HepG2 (cell line): ENCODE results near the gene NNAT. TPM values are rescaled to one million over a fixed set of nuclear protein-coding genes. Genes with fewer than 3 reads are reported as not detected.

Experiments used
- ATAC-seq: fragments of 200-7000 bp; cut with Tn5 transposase; 3 replicates; pipeline ENCODE4 v1.9.1; 2020; ENCODE audit warnings: mild to moderate bottlenecking, moderate library complexity
- BruUV-seq: library from RNA; stranded (reverse); fragments of 400-500 nt; replicated peaks from 2 replicates; lab custom pipeline; 2021; lab: Mats Ljungman, UMichigan
- CTCF ChIA-PET: fragments of 300-600 bp; formaldehyde crosslinking; extraction: SDS; loops from one replicate; lab custom pipeline; 2021; ENCODE audit warnings: low total read pairs, inconsistent platforms, low intra/inter-chr PET ratio; lab: Yijun Ruan, JAX
- POLR2A ChIA-PET: fragments of 350-600 bp; sonication (Branson Sonifier 250); formaldehyde crosslinking; loops from one replicate; lab custom pipeline; 2020; ENCODE audit warnings: antibody characterized with exemption, inconsistent platforms; lab: Yijun Ruan, JAX
- DNase-seq: peaks from one replicate; pipeline ENCODE4 v3.0.0-alpha.2; 2015; ENCODE audit warnings: low spot score
- FAIRE-seq: peaks from 3 replicates; lab custom pipeline; 2011; peaks lifted over from hg19 to GRCh38; lab: Jason Lieb, UNC
- H2AFZ ChIP-seq: one replicate; pipeline ENCODE4 v1.6.1; 2011; ENCODE audit warnings: low read length, inconsistent platforms
- H3K27ac ChIP-seq: fragments of 300-600 bp; 3 replicates; pipeline ENCODE4 v1.8.0; 2011; ENCODE audit warnings: mixed run types, mild to moderate bottlenecking, mixed read lengths, low read length, inconsistent platforms; ENCODE audit not compliant: insufficient read depth; ENCODE audit errors: extremely low read length
- H3K27me3 ChIP-seq, 2 experiments: fragments of 200-600 bp in 1 of 2; 2 replicates in 1 of 2; 3 replicates in 1 of 2; pipeline versions ENCODE4 v1.6.0 to v1.8.0; 2011; ENCODE audit warnings: low read length in 2 of 2, mild to moderate bottlenecking in 2 of 2, moderate library complexity in 2 of 2, inconsistent platforms in 1 of 2; ENCODE audit not compliant: insufficient read depth in 2 of 2, control insufficient read depth in 1 of 2
- H3K36me3 ChIP-seq, 2 experiments: fragments of 200-600 bp in 1 of 2; replicated peaks in 1 of 2; 2 replicates in 1 of 2; 3 replicates in 1 of 2; pipeline versions ENCODE4 v1.5.1 to v1.8.0; 2011; ENCODE audit warnings: low read length in 2 of 2, inconsistent platforms in 1 of 2; ENCODE audit not compliant: insufficient read depth in 2 of 2, control insufficient read depth in 1 of 2
- H3K4me1 ChIP-seq: 2 replicates; pipeline ENCODE4 v1.5.1; 2012; ENCODE audit warnings: low read length, inconsistent platforms; ENCODE audit not compliant: insufficient read depth
- H3K4me2 ChIP-seq: 2 replicates; pipeline ENCODE4 v1.6.0; 2011; ENCODE audit warnings: low read depth, low read length, inconsistent platforms
- H3K4me3 ChIP-seq, 3 experiments: fragments of 200-600 bp in 1 of 3; sonication (generic), shearing (Covaris generic) in 1 of 3; replicated peaks in 1 of 3; 2 replicates each; pipeline ENCODE4 v1.5.1; 2011 to 2016; ENCODE audit warnings: low read length in 3 of 3, inconsistent platforms in 2 of 3, low read depth in 2 of 3, mild to moderate bottlenecking in 2 of 3, control low read depth in 1 of 3, mixed read lengths in 1 of 3; ENCODE audit not compliant: insufficient read depth in 1 of 3
- H3K79me2 ChIP-seq: one replicate; pipeline ENCODE4 v1.6.1; 2011; ENCODE audit warnings: low read length, inconsistent platforms; ENCODE audit not compliant: insufficient read depth
- H3K9ac ChIP-seq: 2 replicates; pipeline ENCODE4 v1.6.0; 2011; ENCODE audit warnings: mild to moderate bottlenecking, low read depth, low read length, inconsistent platforms; ENCODE audit not compliant: insufficient read depth
- H3K9me3 ChIP-seq: 2 replicates; pipeline ENCODE4 v1.5.1; 2012; ENCODE audit warnings: mild to moderate bottlenecking, low read length
- H4K20me1 ChIP-seq: 2 replicates; pipeline ENCODE4 v1.6.0; 2011; ENCODE audit warnings: inconsistent platforms, mild to moderate bottlenecking, low read length, moderate library complexity; ENCODE audit not compliant: insufficient read depth
- AGO2 ChIP-seq: fragments of 200-400 bp; formaldehyde crosslinking; optimal IDR thresholded peaks from 2 replicates; pipeline ENCODE3; 2017; ENCODE audit warnings: mild to moderate bottlenecking, low read depth, low read length, moderate library complexity
- CEBPB ChIP-seq: IDR thresholded peaks from 2 replicates; pipeline ENCODE4 v1.6.1; 2011; ENCODE audit warnings: low read depth, low read length, improper control_type of control experiment, borderline replicate concordance
- FOXM1 ChIP-seq: sonication (generic); formaldehyde crosslinking; IDR thresholded peaks from 2 replicates; pipeline ENCODE4 v1.5.0; 2020; ENCODE audit warnings: missing genetic modification reagents
- SALL2 ChIP-seq: sonication (generic); formaldehyde crosslinking; IDR thresholded peaks from 2 replicates; pipeline ENCODE4 v1.8.1; 2023; ENCODE audit warnings: mild to moderate bottlenecking, missing genetic modification reagents, inconsistent platforms
- SCMH1 ChIP-seq: sonication (generic); formaldehyde crosslinking; IDR thresholded peaks from 2 replicates; pipeline ENCODE4 v1.9.0; 2021; ENCODE audit warnings: missing genetic modification reagents, mild to moderate bottlenecking, borderline replicate concordance
- TOPORS ChIP-seq: sonication (generic); formaldehyde crosslinking; IDR thresholded peaks from 2 replicates; pipeline ENCODE4 v1.8.0; 2023; ENCODE audit warnings: mild to moderate bottlenecking, missing genetic modification reagents
- ZNF335 ChIP-seq: sonication (generic); formaldehyde crosslinking; IDR thresholded peaks from 2 replicates; pipeline ENCODE4 v1.4.0; 2020; ENCODE audit warnings: missing genetic modification reagents
- ZNF530 ChIP-seq: sonication (generic); formaldehyde crosslinking; IDR thresholded peaks from 2 replicates; pipeline ENCODE4 v1.5.0; 2020; ENCODE audit warnings: low read depth, mild to moderate bottlenecking, missing genetic modification reagents
- ZNF563 ChIP-seq: sonication (generic); formaldehyde crosslinking; IDR thresholded peaks from 2 replicates; pipeline ENCODE4 v1.8.0; 2022; ENCODE audit warnings: mild to moderate bottlenecking, moderate library complexity, missing genetic modification reagents
- ZNF878 ChIP-seq: sonication (generic); formaldehyde crosslinking; IDR thresholded peaks from 2 replicates; pipeline ENCODE4 v1.8.1; 2023; ENCODE audit warnings: mild to moderate bottlenecking, missing genetic modification reagents, moderate library complexity
- WGBS: methylation state at CpG from one replicate; pipeline ENCODE4 v1.1.6; 2017; ENCODE audit warnings: low lambda C conversion rate; 5-methylcytosine and 5-hydroxymethylcytosine counted together
- in situ Hi-C: cut with HindIII; loops from 2 replicates; pipeline ENCODE4 v1.10.0; 2017; ENCODE audit warnings: low pct_unique_long_range_greater_than_20kb; ENCODE audit not compliant: extremely low pct_ligation_motif_present
- intact Hi-C: fragments of 100-400 bp; cut with micrococcal nuclease; formaldehyde crosslinking; loops from one replicate; pipeline ENCODE4 v1.10.0; 2022; ENCODE audit not compliant: unreplicated experiment
- polyA plus RNA-seq, 8 experiments: library from polyadenylated mRNA; depleted of rRNA in 3 of 8; stranded (reverse) in 7 of 8; unstranded in 1 of 8; fragments of >200 nt; fragmentation: Illumina TruSeq in 4 of 8; extraction: Trizol in 4 of 8; gene quantifications; 2 replicates each; pipeline versions ENCODE4 v1.2.1 to v1.2.3, GENCODE V29; 2011 to 2016; ENCODE audit warnings: low read depth in 4 of 8, missing spikeins in 1 of 8, mixed read lengths in 1 of 8; ENCODE audit not compliant: insufficient read depth in 1 of 8
- total RNA-seq, 5 experiments: library from RNA; depleted of rRNA; stranded (reverse); fragments of >200 nt; fragmentation: Illumina TruSeq; extraction: Trizol; gene quantifications; 2 replicates each; pipeline ENCODE4 v1.2.3, GENCODE V29; 2016; ENCODE audit warnings: low read depth in 1 of 5

The NNAT gene
- total and polyA plus RNA-seq, 2 of the 13 experiments (the other 11 are each of a cell fraction or from before 2014, with no cell fraction given) = not detected

- peaks cover 20% of the 10 kb centered on the region for H3K79me2 ChIP-seq
- ATAC-seq = no peak
- no peak overlapping the region for H3K4me3 ChIP-seq
- no peaks in the 10 kb centered on the region; a peak in 1 of 5 replicates for H3K27me3 ChIP-seq
- ChIA-PET POLR2A (interaction anchor here (1.2 to 1.5 kb wide), 2 partner anchors 132 to 198 kb away, joined by 3 to 4 read pairs; no protein-coding TSS in a partner anchor), CTCF (no interaction called here)
- DNase-seq = peak; percentile 43
- intact Hi-C loops = no loop called here
- WGBS = 10% methylated on average over 2 of the region's 2 CpGs
- H4K20me1 ChIP-seq = peaks cover 3% of the 10 kb centered on the region
- TF ChIP-seq AGO2 (no peak), ZNF335 (CRISPR knock-in tag) (peak; percentile 82; the same call in 1 of the 2 replicates), ZNF878 (CRISPR knock-in tag) (no peak), CEBPB (peak; percentile 74), FOXM1 (CRISPR knock-in tag) (no peak), ZNF530 (CRISPR knock-in tag) (no peak)
- H2AFZ ChIP-seq = no peak overlapping the region
- H3K36me3 ChIP-seq = no peaks in the 10 kb centered on the region
- H3K9ac ChIP-seq = no peak overlapping the region
- FAIRE-seq = no peak
- BruUV-seq = no TSS peak
- in situ Hi-C loops = no loop called here
- no peak overlapping the region for H3K4me2 ChIP-seq
- H3K27ac ChIP-seq = no peak overlapping the region
- H3K9me3 ChIP-seq = no peaks in the 10 kb centered on the region
- peaks cover 66% of the 10 kb centered on the region for H3K4me1 ChIP-seq
These were observed 9.6 kb downstream of the NNAT start for GRCh38 chr20:37530696-37531095.

- H3K36me3 ChIP-seq = no peaks in the 10 kb centered on the region
- no peaks in the 10 kb centered on the region for H4K20me1 ChIP-seq
- in situ Hi-C loops = no loop called here
- no peak overlapping the region for H3K9ac ChIP-seq
- H3K9me3 ChIP-seq = no peaks in the 10 kb centered on the region
- WGBS = 53% methylated on average over 3 of the region's 3 CpGs
- H3K79me2 ChIP-seq = peaks cover 8% of the 10 kb centered on the region
- TF ChIP-seq ZNF563 (no peak), SCMH1 (CRISPR knock-in tag) (no peak), SALL2 (no peak), TOPORS (no peak)
- H3K4me1 ChIP-seq = peaks cover 66% of the 10 kb centered on the region
- no peak for ATAC-seq
- no TSS peak for BruUV-seq
- DNase-seq = no peak
- no peak overlapping the region for H2AFZ ChIP-seq
- H3K4me3 ChIP-seq = no peak overlapping the region
- H3K27me3 ChIP-seq = no peaks in the 10 kb centered on the region; a peak in 1 of 5 replicates
- no peak overlapping the region for H3K27ac ChIP-seq
- H3K4me2 ChIP-seq = no peak overlapping the region
- intact Hi-C loops = loop anchor here (2.0 kb wide), 1 partner anchor 189 kb away; no protein-coding TSS in a partner anchor
- FAIRE-seq = no peak
- CTCF ChIA-PET = interaction anchor here (4.8 kb wide), 1 partner anchor 329 kb away, joined by 40 read pairs; no protein-coding TSS in a partner anchor
- POLR2A ChIA-PET = no interaction called here
These were observed 10.8 kb downstream of the NNAT start for GRCh38 chr20:37531856-37532255.
